ENCODE results near the gene HK2.

The HK2 gene

GRCh38 chr2:74817304-74817675, 16.6 kb upstream of the HK2 start:
- DNase-seq (no peak), ATAC-seq (ENCODE audit: insufficient read depth, low read depth) (no peak)
- TF ChIP-seq, protein P1, sequence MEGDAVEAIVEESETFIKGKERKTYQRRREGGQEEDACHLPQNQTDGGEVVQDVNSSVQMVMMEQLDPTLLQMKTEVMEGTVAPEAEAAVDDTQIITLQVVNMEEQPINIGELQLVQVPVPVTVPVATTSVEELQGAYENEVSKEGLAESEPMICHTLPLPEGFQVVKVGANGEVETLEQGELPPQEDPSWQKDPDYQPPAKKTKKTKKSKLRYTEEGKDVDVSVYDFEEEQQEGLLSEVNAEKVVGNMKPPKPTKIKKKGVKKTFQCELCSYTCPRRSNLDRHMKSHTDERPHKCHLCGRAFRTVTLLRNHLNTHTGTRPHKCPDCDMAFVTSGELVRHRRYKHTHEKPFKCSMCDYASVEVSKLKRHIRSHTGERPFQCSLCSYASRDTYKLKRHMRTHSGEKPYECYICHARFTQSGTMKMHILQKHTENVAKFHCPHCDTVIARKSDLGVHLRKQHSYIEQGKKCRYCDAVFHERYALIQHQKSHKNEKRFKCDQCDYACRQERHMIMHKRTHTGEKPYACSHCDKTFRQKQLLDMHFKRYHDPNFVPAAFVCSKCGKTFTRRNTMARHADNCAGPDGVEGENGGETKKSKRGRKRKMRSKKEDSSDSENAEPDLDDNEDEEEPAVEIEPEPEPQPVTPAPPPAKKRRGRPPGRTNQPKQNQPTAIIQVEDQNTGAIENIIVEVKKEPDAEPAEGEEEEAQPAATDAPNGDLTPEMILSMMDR (IDR thresholded peaks at IDR 0.05; ENCODE audit: borderline replicate concordance, extremely low read depth, low read length, poor library complexity, severe bottlenecking) = no peak
- no peak for TF ChIP-seq EZH2 (IDR thresholded peaks at IDR 0.05; ENCODE audit: borderline replicate concordance, low read depth, low read length, severe bottlenecking)
- no peaks in the 10 kb centered on the region for H3K36me3 ChIP-seq (ENCODE audit: insufficient read depth, low read length)
- no peaks in the 10 kb centered on the region for H3K9me3 ChIP-seq (ENCODE audit: insufficient read depth, low read length, severe bottlenecking)
- H3K4me2 ChIP-seq (ENCODE audit: insufficient read depth, low read length) = no peak overlapping the region
- H3K4me3 ChIP-seq (ENCODE audit: low read depth in 1 of 2, low read length in 2 of 2) = no peak overlapping the region
- H2AFZ ChIP-seq (ENCODE audit: low read depth, low read length) = no peak overlapping the region
- H3K79me2 ChIP-seq (ENCODE audit: insufficient read depth, low read length) = no peaks in the 10 kb centered on the region
- H3K27ac ChIP-seq (ENCODE audit: low read length) = no peak overlapping the region
- no peak overlapping the region for H3K9ac ChIP-seq (ENCODE audit: low read depth, low read length)
- no peaks in the 10 kb centered on the region for H3K4me1 ChIP-seq (ENCODE audit: insufficient read depth, low read length)
- H3K27me3 ChIP-seq (ENCODE audit: insufficient read depth, low read length, poor library complexity) = peaks cover 4% of the 10 kb centered on the region
- H4K20me1 ChIP-seq (ENCODE audit: insufficient read depth, low read length) = no peaks in the 10 kb centered on the region

DNA sequence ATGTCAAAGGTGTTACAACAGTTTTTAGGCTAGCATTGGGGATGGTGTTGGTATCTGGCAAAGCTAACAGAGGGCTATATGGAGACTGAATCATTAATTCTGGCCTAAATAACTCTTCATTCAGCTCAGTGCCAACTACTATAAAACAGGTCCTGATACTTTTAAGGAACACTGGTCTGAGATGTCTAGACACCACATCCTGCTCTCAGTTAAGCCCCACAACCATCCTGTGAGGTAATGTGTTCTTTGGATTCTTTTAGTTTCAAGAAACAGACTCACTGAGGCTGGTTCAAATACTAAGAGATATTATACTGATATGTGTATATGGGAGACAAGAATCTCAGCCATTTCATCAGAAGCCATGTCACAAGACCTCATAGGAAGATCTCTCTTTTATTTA, 14.2 kb upstream of the HK2 start:
- Histone ChIP-seq H3K9ac (ENCODE audit: low read depth, low read length) (no peak overlapping the region), H3K9me3 (ENCODE audit: insufficient read depth, low read length, severe bottlenecking) (no peaks in the 10 kb centered on the region), H3K27me3 (ENCODE audit: insufficient read depth, low read length, poor library complexity) (no peaks in the 10 kb centered on the region), H3K36me3 (ENCODE audit: insufficient read depth, low read length) (no peaks in the 10 kb centered on the region), H2AFZ (ENCODE audit: low read depth, low read length) (no peak overlapping the region), H3K4me2 (ENCODE audit: insufficient read depth, low read length) (no peak overlapping the region), H3K4me1 (ENCODE audit: insufficient read depth, low read length) (no peaks in the 10 kb centered on the region), H4K20me1 (ENCODE audit: insufficient read depth, low read length) (no peaks in the 10 kb centered on the region), H3K27ac (ENCODE audit: low read length) (no peak overlapping the region), H3K79me2 (ENCODE audit: insufficient read depth, low read length) (no peaks in the 10 kb centered on the region), H3K4me3 (ENCODE audit: low read depth in 1 of 2, low read length in 2 of 2) (no peak overlapping the region)
- DNase-seq (no peak), ATAC-seq (ENCODE audit: insufficient read depth, low read depth) (0 out of 3 replicates have a peak, but pooled peaks have one; percentile 44)
- TF ChIP-seq EZH2 (IDR thresholded peaks at IDR 0.05; ENCODE audit: borderline replicate concordance, low read depth, low read length, severe bottlenecking) = no peak
- TF ChIP-seq, protein P1 (IDR thresholded peaks at IDR 0.05; ENCODE audit: borderline replicate concordance, extremely low read depth, low read length, poor library complexity, severe bottlenecking) = no peak

DNA sequence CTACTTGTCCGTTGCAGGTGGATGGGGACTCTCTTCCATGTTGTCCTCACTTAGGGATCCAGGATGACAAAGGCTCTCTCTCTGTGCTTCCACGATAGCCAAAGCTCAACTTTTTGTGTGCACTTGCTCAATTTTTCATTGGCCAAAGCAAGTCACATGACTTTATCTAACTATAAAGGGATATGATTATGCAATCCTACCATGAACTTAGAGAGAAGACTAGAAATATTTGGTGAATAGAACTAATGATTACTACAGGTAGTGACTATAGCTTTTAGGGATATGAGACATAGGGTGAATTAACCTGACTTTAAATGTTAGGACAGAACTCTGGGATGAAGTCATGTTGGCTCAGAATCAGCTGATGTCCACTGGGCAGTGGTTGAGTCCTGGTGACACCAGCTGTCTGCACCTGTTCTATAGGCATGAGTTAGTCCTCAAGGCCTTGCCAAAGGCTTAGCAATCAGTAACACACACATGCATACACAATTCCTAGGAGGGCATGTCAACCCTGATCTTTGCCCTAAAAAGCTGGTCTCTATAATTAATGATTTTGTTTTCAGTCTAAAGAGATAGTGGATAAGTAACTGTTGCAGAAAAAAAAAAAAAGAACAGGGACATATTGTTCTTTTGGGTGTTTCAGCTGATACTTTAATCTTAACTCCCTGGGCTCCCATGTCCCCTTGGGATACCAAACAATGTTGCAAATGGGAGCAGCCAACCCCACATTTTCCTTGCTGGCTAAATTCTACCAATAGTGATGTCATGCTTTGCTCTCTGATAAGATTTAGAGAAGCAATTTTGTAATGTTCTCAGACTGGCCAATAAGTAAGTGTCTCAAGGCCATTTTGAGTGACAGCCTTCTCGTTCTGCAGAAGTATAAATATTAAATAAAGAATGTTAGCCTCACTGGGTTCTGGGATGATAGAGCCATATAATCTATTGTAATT, 12.5 kb upstream of the HK2 start:
- no peaks in the 10 kb centered on the region for H4K20me1 ChIP-seq (ENCODE audit: insufficient read depth, low read length)
- H3K4me1 ChIP-seq (ENCODE audit: insufficient read depth, low read length) = no peaks in the 10 kb centered on the region
- no peak overlapping the region for H2AFZ ChIP-seq (ENCODE audit: low read depth, low read length)
- H3K4me3 ChIP-seq (ENCODE audit: low read depth in 1 of 2, low read length in 2 of 2) = no peak overlapping the region
- H3K4me2 ChIP-seq (ENCODE audit: insufficient read depth, low read length) = no peak overlapping the region
- no peak for DNase-seq
- TF ChIP-seq, protein P1 (IDR thresholded peaks at IDR 0.05; ENCODE audit: borderline replicate concordance, extremely low read depth, low read length, poor library complexity, severe bottlenecking) = no peak
- no peak for TF ChIP-seq EZH2 (IDR thresholded peaks at IDR 0.05; ENCODE audit: borderline replicate concordance, low read depth, low read length, severe bottlenecking)
- H3K9me3 ChIP-seq (ENCODE audit: insufficient read depth, low read length, severe bottlenecking) = no peaks in the 10 kb centered on the region
- ATAC-seq (ENCODE audit: insufficient read depth, low read depth) = no peak
- no peaks in the 10 kb centered on the region for H3K27me3 ChIP-seq (ENCODE audit: insufficient read depth, low read length, poor library complexity)
- H3K9ac ChIP-seq (ENCODE audit: low read depth, low read length) = no peak overlapping the region
- no peak overlapping the region for H3K27ac ChIP-seq (ENCODE audit: low read length)
- no peaks in the 10 kb centered on the region for H3K36me3 ChIP-seq (ENCODE audit: insufficient read depth, low read length)
- H3K79me2 ChIP-seq (ENCODE audit: insufficient read depth, low read length) = no peaks in the 10 kb centered on the region

All from DND-41 (cell line).